HG03039 (cell line): ENCODE results near the gene KRTAP4-12.
"Not testable (repeated sequence)": the region's sequence is repeated elsewhere in the genome, so short reads cannot be mapped to it uniquely, and the experiment has no call there.

Source experiments
- ATAC-seq: cut with Tn5 transposase; IDR thresholded peaks from one replicate; pipeline ENCODE4 v1.9.1; 2021; ENCODE audit warnings: mild to moderate bottlenecking, moderate library complexity; ENCODE audit not compliant: unreplicated experiment

The KRTAP4-12 gene

GRCh38 chr17:41098042-41098441 is 25.9 kb downstream of the KRTAP4-12 start, which contains the start of gene KRTAP4-8:
TSS of gene KRTAP4-8 (minus strand) at chr17:41098142. CDS start at chr17:41098084, 58 bp downstream.
- no peak for ATAC-seq

DNA sequence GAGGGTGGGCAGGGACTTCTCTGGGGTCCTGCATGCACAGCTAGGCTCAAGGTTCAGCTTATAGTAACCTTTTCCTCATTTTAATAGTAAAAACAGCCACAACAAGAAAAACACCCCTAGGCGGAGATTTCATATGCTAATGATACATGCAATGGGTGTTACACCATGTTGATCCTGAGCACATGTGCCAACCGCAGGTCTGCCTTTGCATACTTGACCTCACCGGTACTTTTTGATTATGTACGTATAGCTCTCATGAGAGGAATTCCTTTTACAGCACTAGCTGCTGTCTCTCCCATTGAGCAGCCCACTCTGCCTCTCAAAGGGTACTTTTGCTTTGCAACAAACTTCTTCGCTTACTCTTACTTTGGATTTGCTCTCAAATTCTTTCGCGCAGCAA is 27.9 kb downstream of the KRTAP4-12 start:
- ATAC-seq, result no peak

DNA sequence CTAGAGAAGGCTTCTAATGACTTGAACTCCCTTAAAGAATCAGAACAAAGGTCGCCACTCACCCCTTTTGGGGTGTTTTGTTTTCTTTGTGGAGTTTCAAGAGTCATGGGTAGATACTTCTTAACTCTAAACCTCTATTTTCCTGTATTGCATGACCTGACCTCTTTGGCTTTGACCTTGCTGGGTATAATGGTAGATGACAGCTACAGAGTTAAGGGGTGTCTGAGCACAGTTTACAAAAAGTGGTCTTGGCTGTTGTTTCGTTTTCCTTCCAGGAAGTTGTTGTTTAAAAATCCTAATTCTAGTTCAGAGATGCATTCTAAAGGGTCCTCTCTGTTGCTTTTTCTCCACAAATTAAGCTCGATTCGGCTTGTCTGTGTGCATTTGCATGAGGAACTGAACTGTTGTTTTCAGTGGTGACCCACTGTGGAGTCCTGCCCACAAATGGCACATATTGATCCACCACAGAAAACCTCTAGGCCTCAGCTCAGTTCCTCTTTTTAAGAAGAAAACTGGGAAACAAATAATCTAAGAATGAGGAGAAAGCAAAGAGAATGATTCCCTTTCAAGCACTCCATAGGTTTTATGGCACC is 35.1 kb downstream of the KRTAP4-12 start:
- not testable (repeated sequence) for ATAC-seq

- ATAC-seq, result not testable (repeated sequence)
These were observed 39.7 kb downstream of the KRTAP4-12 start, which contains the start of gene KRTAP4-7 for GRCh38 chr17:41084100-41084856. TSS of gene KRTAP4-7 (plus strand) at chr17:41084150. CDS start at chr17:41084207, 57 bp downstream.

GRCh38 chr17:41083427-41083826 is 40.6 kb downstream of the KRTAP4-12 start:
- not testable (repeated sequence) for ATAC-seq

DNA sequence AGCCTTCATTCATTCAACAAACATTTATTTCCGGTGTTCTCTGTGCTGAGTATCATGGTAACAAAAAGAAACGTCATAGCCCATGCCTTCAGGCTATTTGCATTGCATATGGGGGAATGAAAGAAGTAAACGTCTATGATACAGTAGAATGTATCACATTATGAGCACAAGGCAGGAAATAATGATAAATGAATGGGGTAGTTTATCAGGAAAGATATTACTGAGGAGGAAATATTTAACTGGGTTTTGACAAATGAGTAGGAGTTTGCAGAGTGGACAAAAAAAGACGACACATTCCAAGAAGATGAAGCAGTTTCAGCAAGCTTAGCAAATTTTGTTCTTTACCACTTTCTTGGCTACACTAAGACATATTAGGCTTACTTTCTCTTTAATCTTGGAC is 41.4 kb downstream of the KRTAP4-12 start:
- ATAC-seq, result no peak

DNA sequence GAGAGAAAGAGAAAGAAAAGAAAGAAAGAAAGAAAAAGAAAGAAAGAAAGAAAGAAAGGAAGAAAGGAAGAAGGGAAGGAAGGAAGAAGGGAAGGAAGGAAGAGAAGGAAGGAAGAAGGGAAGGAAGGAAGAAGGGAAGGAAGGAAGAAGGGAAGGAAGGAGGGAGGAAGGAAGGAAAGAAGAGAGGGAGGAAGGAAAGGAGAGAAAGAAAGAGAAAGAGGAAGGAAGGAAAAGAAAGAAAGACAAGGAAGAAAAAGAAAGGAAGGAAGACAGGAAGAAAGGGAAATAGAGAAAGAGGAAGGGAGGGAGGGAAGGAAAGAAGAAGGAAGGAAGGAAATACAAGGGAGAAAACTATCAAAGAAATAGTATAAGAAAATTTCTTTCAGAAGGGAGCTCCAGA is 47.2 kb downstream of the KRTAP4-12 start:
- no peak for ATAC-seq

GRCh38 chr17:41073676-41074075 is 50.3 kb downstream of the KRTAP4-12 start:
- ATAC-seq, result no peak
